IMR-90 (cell line): Measurements from ENCODE around the gene ADGRG1. TPM values are rescaled to one million over a fixed set of nuclear protein-coding genes. Genes with fewer than 3 reads are reported as not detected.

Experiments used
- ATAC-seq: fragments of 200-7000 bp; cut with Tn5 transposase; 2 replicates; pipeline ENCODE4 v1.9.1; 2020; ENCODE audit warnings: low read depth, mild to moderate bottlenecking, moderate library complexity
- BruUV-seq: library from RNA; stranded (reverse); fragments of 400-500 nt; replicated peaks from 2 replicates; lab custom pipeline; 2021; lab: Mats Ljungman, UMichigan
- CTCF ChIA-PET: fragments of 300-600 bp; formaldehyde crosslinking; extraction: SDS; loops from one replicate; lab custom pipeline; 2021; ENCODE audit warnings: antibody characterized with exemption; lab: Yijun Ruan, JAX
- POLR2A ChIA-PET: fragments of 300-600 bp; sonication (Branson Sonifier 250); formaldehyde crosslinking; loops from one replicate; lab custom pipeline; 2022; ENCODE audit warnings: antibody characterized with exemption; ENCODE audit not compliant: unreplicated experiment; lab: Charles Lee
- DNase-seq: peaks from one replicate; pipeline ENCODE4 v3.0.0; 2013
- H2AFZ ChIP-seq: replicated peaks from 2 replicates; pipeline ENCODE3; 2013; ENCODE audit warnings: low read length, mild to moderate bottlenecking; ENCODE audit not compliant: poor library complexity
- H2AK5ac ChIP-seq: 2 replicates; pipeline ENCODE4 v1.6.1; 2013; ENCODE audit warnings: low read depth, low read length, inconsistent platforms
- H2AK9ac ChIP-seq: replicated peaks from 2 replicates; pipeline ENCODE3; 2013; ENCODE audit warnings: mild to moderate bottlenecking, low read depth, low read length, moderate library complexity; ENCODE audit not compliant: poor library complexity
- H2BK120ac ChIP-seq: 2 replicates; pipeline ENCODE4 v1.6.1; 2013; ENCODE audit warnings: low read depth, low read length, inconsistent platforms
- H2BK15ac ChIP-seq: 3 replicates; pipeline ENCODE4 v1.6.1; 2013; ENCODE audit warnings: low read depth, low read length, inconsistent platforms
- H2BK20ac ChIP-seq: 2 replicates; pipeline ENCODE4 v1.6.1; 2013; ENCODE audit warnings: low read depth, mild to moderate bottlenecking, inconsistent platforms, low read length, moderate library complexity
- H2BK5ac ChIP-seq: 2 replicates; pipeline ENCODE4 v1.6.1; 2013; ENCODE audit warnings: mild to moderate bottlenecking, low read depth, low read length, inconsistent platforms; ENCODE audit not compliant: poor library complexity, severe bottlenecking
- H3K14ac ChIP-seq: replicated peaks from 2 replicates; pipeline ENCODE4 v1.6.1; 2013; ENCODE audit warnings: low read depth, low read length, inconsistent platforms
- H3K18ac ChIP-seq: 2 replicates; pipeline ENCODE4 v1.6.1; 2013; ENCODE audit warnings: low read depth, low read length, control low read depth
- H3K23ac ChIP-seq: 2 replicates; pipeline ENCODE4 v1.6.1; 2013; ENCODE audit warnings: low read depth, low read length, inconsistent platforms
- H3K27ac ChIP-seq: 2 replicates; pipeline ENCODE4 v1.5.1; 2013; ENCODE audit warnings: mild to moderate bottlenecking, control low read depth, low read length; ENCODE audit not compliant: insufficient read depth
- H3K27me3 ChIP-seq: 2 replicates; pipeline ENCODE4 v1.6.1; 2013; ENCODE audit warnings: low read length; ENCODE audit not compliant: control insufficient read depth, insufficient read depth
- H3K36me3 ChIP-seq: 2 replicates; pipeline ENCODE4 v1.6.1; 2013; ENCODE audit warnings: low read length, mixed read lengths; ENCODE audit not compliant: control insufficient read depth, insufficient read depth
- H3K4ac ChIP-seq: 2 replicates; pipeline ENCODE4 v1.6.1; 2013; ENCODE audit warnings: low read depth, low read length, inconsistent platforms
- H3K4me1 ChIP-seq: 2 replicates; pipeline ENCODE4 v1.6.1; 2013; ENCODE audit warnings: low read length, mixed read lengths; ENCODE audit not compliant: control insufficient read depth, insufficient read depth
- H3K4me2 ChIP-seq: 2 replicates; pipeline ENCODE4 v1.6.1; 2013; ENCODE audit warnings: low read depth, mild to moderate bottlenecking, control low read depth, low read length, moderate library complexity
- H3K4me3 ChIP-seq: 2 replicates; pipeline ENCODE4 v1.5.1; 2013; ENCODE audit warnings: low read depth, mild to moderate bottlenecking, control low read depth, low read length, moderate library complexity; ENCODE audit not compliant: insufficient read depth
- H3K56ac ChIP-seq: 2 replicates; pipeline ENCODE4 v1.6.1; 2013; ENCODE audit warnings: low read length, inconsistent platforms; ENCODE audit not compliant: insufficient read depth; ENCODE audit errors: extremely low read depth
- H3K79me1 ChIP-seq, 2 experiments: 2 replicates each; pipeline ENCODE4 v1.6.1; 2013; ENCODE audit warnings: low read length in 2 of 2, inconsistent platforms in 1 of 2, low read depth in 1 of 2
- H3K9ac ChIP-seq: 2 replicates; pipeline ENCODE4 v1.6.1; 2013; ENCODE audit warnings: low read depth, low read length, control low read depth
- H3K9me1 ChIP-seq: 2 replicates; pipeline ENCODE4 v1.6.1; 2013; ENCODE audit warnings: low read length, inconsistent platforms; ENCODE audit not compliant: insufficient read depth
- H3K9me3 ChIP-seq: 2 replicates; pipeline ENCODE4 v1.6.1; 2013; ENCODE audit warnings: low read length; ENCODE audit not compliant: control insufficient read depth, insufficient read depth
- H4K20me1 ChIP-seq: 2 replicates; pipeline ENCODE4 v1.6.1; 2013; ENCODE audit warnings: low read length, inconsistent platforms; ENCODE audit not compliant: insufficient read depth
- H4K5ac ChIP-seq: 2 replicates; pipeline ENCODE4 v1.6.1; 2013; ENCODE audit warnings: mild to moderate bottlenecking, low read depth, low read length, control low read depth
- H4K8ac ChIP-seq, 2 experiments: 2 replicates each; pipeline ENCODE4 v1.6.1; 2013; ENCODE audit warnings: low read depth in 2 of 2, low read length in 2 of 2, control low read depth in 1 of 2, inconsistent platforms in 1 of 2
- H4K91ac ChIP-seq: 2 replicates; pipeline ENCODE4 v1.6.1; 2013; ENCODE audit warnings: low read depth, low read length, inconsistent platforms; ENCODE audit not compliant: insufficient read depth
- BHLHE40 ChIP-seq: fragments of 150-350 bp; IDR thresholded peaks from 2 replicates; pipeline ENCODE4 v1.6.1; 2016; ENCODE audit warnings: mild to moderate bottlenecking, low read depth, low read length
- CEBPB ChIP-seq: IDR thresholded peaks from 2 replicates; pipeline ENCODE4 v1.6.1; 2012; ENCODE audit warnings: low read depth, low read length, improper control_type of control experiment
- CHD1 ChIP-seq: IDR thresholded peaks from 2 replicates; pipeline ENCODE4 v1.6.1; 2012; ENCODE audit warnings: low read depth, low read length, improper control_type of control experiment
- FOS ChIP-seq: fragments of 150-350 bp; IDR thresholded peaks from 2 replicates; pipeline ENCODE4 v1.6.1; 2016; ENCODE audit warnings: low read depth, low read length
- MAFK ChIP-seq: IDR thresholded peaks from 2 replicates; pipeline ENCODE4 v1.6.1; 2012; ENCODE audit warnings: low read depth, low read length, improper control_type of control experiment
- MAZ ChIP-seq: IDR thresholded peaks from 2 replicates; pipeline ENCODE4 v1.6.1; 2012; ENCODE audit warnings: low read depth, mild to moderate bottlenecking, low read length, improper control_type of control experiment, moderate library complexity, borderline replicate concordance
- MXI1 ChIP-seq: IDR thresholded peaks from 2 replicates; pipeline ENCODE4 v1.6.1; 2012; ENCODE audit warnings: low read depth, mild to moderate bottlenecking, low read length, moderate library complexity, borderline replicate concordance
- NFE2L2 ChIP-seq: fragments of 150-350 bp; IDR thresholded peaks from 2 replicates; pipeline ENCODE4 v1.6.1; 2016; ENCODE audit warnings: low read depth, mild to moderate bottlenecking, low read length
- POLR2A ChIP-seq: IDR thresholded peaks from 2 replicates; pipeline ENCODE4 v1.6.1; 2012; ENCODE audit warnings: mild to moderate bottlenecking, low read depth, low read length
- RAD21 ChIP-seq: IDR thresholded peaks from 2 replicates; pipeline ENCODE4 v1.6.1; 2012; ENCODE audit warnings: low read length, improper control_type of control experiment
- RCOR1 ChIP-seq: IDR thresholded peaks from 2 replicates; pipeline ENCODE4 v1.6.1; 2012; ENCODE audit warnings: mild to moderate bottlenecking, low read length, improper control_type of control experiment; ENCODE audit not compliant: insufficient replicate concordance
- RFX5 ChIP-seq: IDR thresholded peaks from 2 replicates; pipeline ENCODE4 v1.8.0; 2012; ENCODE audit warnings: low read depth, mild to moderate bottlenecking, low read length, moderate library complexity
- SMC3 ChIP-seq: fragments of 150-350 bp; IDR thresholded peaks from 2 replicates; pipeline ENCODE4 v1.6.1; 2016; ENCODE audit warnings: low read depth, mild to moderate bottlenecking, antibody characterized with exemption, low read length, moderate library complexity
- WGBS, 2 experiments: methylation state at CpG; one replicate each; pipeline versions ENCODE4 v1.1.5 to v1.1.7; 2013; ENCODE audit warnings: missing lambda C conversion rate in 2 of 2; ENCODE audit not compliant: insufficient read length in 1 of 2; ENCODE audit errors: extremely low coverage in 2 of 2; 5-methylcytosine and 5-hydroxymethylcytosine counted together
- dilution Hi-C: fragments of 300-500 bp; cut with HindIII; formaldehyde crosslinking; loops from one replicate; pipeline ENCODE4 v1.14.3; 2018; ENCODE audit warnings: low sequenced_read_pairs; ENCODE audit not compliant: unreplicated experiment
- in situ Hi-C: fragments of 300-500 bp; cut with MboI; formaldehyde crosslinking; loops from 3 replicates; pipeline ENCODE4 v1.14.3; 2019; ENCODE audit warnings: low sequenced_read_pairs, inconsistent platforms, mixed read lengths
- intact Hi-C: fragments of 100-400 bp; cut with micrococcal nuclease; formaldehyde crosslinking; loops from 2 replicates; pipeline ENCODE4 v1.10.0; 2022
- polyA plus RNA-seq, 3 experiments: library from polyadenylated mRNA; depleted of rRNA; stranded (reverse); fragments of >200 nt; gene quantifications; 2 replicates each; pipeline ENCODE4 v1.2.3, GENCODE V29; 2012; ENCODE audit warnings: low replicate concordance in 1 of 3
- total RNA-seq: library from RNA; depleted of rRNA; stranded (reverse); fragments of >200 nt; gene quantifications from 2 replicates; pipeline ENCODE4 v1.2.3, GENCODE V29; 2012
- TF ChIP-seq, protein P1 (sequence below): fragments of 150-350 bp; IDR thresholded peaks from 2 replicates; pipeline ENCODE4 v1.6.1; 2016; ENCODE audit warnings: low read depth, mild to moderate bottlenecking, low read length, moderate library complexity, borderline replicate concordance
- TF ChIP-seq, protein P2 (sequence below): conservative IDR thresholded peaks from 2 replicates; pipeline ENCODE4 v1.5.1; 2012; ENCODE audit warnings: mild to moderate bottlenecking, low read depth, low read length, improper control_type of control experiment
- TF ChIP-seq, protein P3 (sequence below): fragments of 150-350 bp; IDR thresholded peaks from 2 replicates; pipeline ENCODE4 v1.6.1; 2017; ENCODE audit warnings: mild to moderate bottlenecking, antibody characterized with exemption, low read length, low read depth

The ADGRG1 gene
- total and polyA plus RNA-seq, 2 of the 4 experiments (the other 2 are of a cell fraction) = 0.90 to 8.4 TPM

DNA sequence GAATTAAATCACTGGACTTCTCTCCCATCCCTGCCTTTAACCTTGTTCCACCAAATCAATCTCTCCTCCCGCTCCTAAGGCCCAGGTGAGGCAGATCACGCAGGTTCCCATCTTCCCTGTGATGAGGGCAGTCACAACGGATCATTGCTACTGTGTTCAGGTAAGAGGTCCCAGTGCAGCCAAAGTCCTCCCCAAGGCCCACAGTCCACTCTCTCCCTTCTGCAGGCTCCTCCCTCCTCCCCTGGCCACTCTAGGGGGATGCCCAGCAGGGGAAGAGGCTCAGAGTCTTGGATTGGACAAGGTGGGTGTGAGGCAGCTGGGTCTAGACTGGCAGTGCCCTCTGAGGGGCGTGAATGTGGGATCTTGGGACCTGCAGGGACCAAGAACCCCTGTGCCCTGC, 37.1 kb downstream of the ADGRG1 start:
- Histone ChIP-seq H3K27ac (no peak overlapping the region), H2AK9ac (no peak overlapping the region), H3K23ac (no peak overlapping the region), H3K79me1 (no peaks in the 10 kb centered on the region), H4K91ac (no peak overlapping the region), H2BK20ac (no peak overlapping the region), H3K36me3 (no peaks in the 10 kb centered on the region), H4K20me1 (no peaks in the 10 kb centered on the region; the same call in 1 of the 2 replicates), H3K27me3 (peaks cover 17% of the 10 kb centered on the region), H3K18ac (no peak overlapping the region), H2AFZ (no peak overlapping the region), H2BK15ac (no peak overlapping the region), H3K4me3 (no peak overlapping the region), H3K9me1 (no peaks in the 10 kb centered on the region; the same call in 1 of the 2 replicates), H2BK120ac (no peak overlapping the region), H3K4me2 (no peak overlapping the region), H3K9me3 (no peaks in the 10 kb centered on the region), H2AK5ac (no peak overlapping the region), H3K14ac (no peak overlapping the region), H3K4me1 (no peaks in the 10 kb centered on the region), H3K9ac (no peak overlapping the region), H3K56ac (no peak overlapping the region), H4K5ac (no peak overlapping the region), H4K8ac (no peak overlapping the region), H2BK5ac (no peak overlapping the region), H3K4ac (no peak overlapping the region)
- 80% methylated on average over 1 of the region's 4 CpGs; no CpG with 5 or more reads in 1 of the 2 experiments for WGBS, 2 experiments
- in situ Hi-C loops (no loop called here), dilution Hi-C loops (no loop called here), intact Hi-C loops (no loop called here)
- ChIA-PET CTCF (no interaction called here), POLR2A (no interaction called here)
- no TSS peak for BruUV-seq
- DNase-seq = no peak
- TF ChIP-seq, protein P1, sequence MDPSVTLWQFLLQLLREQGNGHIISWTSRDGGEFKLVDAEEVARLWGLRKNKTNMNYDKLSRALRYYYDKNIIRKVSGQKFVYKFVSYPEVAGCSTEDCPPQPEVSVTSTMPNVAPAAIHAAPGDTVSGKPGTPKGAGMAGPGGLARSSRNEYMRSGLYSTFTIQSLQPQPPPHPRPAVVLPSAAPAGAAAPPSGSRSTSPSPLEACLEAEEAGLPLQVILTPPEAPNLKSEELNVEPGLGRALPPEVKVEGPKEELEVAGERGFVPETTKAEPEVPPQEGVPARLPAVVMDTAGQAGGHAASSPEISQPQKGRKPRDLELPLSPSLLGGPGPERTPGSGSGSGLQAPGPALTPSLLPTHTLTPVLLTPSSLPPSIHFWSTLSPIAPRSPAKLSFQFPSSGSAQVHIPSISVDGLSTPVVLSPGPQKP = no peak
- no peak for TF ChIP-seq BHLHE40
- TF ChIP-seq POLR2A = no peak
- TF ChIP-seq MXI1 = no peak
- TF ChIP-seq, protein P2, sequence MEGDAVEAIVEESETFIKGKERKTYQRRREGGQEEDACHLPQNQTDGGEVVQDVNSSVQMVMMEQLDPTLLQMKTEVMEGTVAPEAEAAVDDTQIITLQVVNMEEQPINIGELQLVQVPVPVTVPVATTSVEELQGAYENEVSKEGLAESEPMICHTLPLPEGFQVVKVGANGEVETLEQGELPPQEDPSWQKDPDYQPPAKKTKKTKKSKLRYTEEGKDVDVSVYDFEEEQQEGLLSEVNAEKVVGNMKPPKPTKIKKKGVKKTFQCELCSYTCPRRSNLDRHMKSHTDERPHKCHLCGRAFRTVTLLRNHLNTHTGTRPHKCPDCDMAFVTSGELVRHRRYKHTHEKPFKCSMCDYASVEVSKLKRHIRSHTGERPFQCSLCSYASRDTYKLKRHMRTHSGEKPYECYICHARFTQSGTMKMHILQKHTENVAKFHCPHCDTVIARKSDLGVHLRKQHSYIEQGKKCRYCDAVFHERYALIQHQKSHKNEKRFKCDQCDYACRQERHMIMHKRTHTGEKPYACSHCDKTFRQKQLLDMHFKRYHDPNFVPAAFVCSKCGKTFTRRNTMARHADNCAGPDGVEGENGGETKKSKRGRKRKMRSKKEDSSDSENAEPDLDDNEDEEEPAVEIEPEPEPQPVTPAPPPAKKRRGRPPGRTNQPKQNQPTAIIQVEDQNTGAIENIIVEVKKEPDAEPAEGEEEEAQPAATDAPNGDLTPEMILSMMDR = no peak
- TF ChIP-seq RAD21 = no peak
- TF ChIP-seq, protein P3, sequence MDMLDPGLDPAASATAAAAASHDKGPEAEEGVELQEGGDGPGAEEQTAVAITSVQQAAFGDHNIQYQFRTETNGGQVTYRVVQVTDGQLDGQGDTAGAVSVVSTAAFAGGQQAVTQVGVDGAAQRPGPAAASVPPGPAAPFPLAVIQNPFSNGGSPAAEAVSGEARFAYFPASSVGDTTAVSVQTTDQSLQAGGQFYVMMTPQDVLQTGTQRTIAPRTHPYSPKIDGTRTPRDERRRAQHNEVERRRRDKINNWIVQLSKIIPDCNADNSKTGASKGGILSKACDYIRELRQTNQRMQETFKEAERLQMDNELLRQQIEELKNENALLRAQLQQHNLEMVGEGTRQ = no peak
- no peak for TF ChIP-seq MAFK
- TF ChIP-seq RCOR1 = no peak
- TF ChIP-seq MAZ = no peak
- TF ChIP-seq CEBPB = no peak
- no peak for TF ChIP-seq RFX5
- TF ChIP-seq SMC3 = no peak
- TF ChIP-seq NFE2L2 = no peak
- no peak for TF ChIP-seq CHD1
- no peak for TF ChIP-seq FOS
- ATAC-seq = no peak
